ENCODE measurements around the gene BCAS3.
A peak's percentile ranks its signal among the peaks of the same experiment; 100 is the strongest.
"Not testable (repeated sequence)": the region's sequence is repeated elsewhere in the genome, so short reads cannot be mapped to it uniquely, and the experiment has no call there.

BCAS3 gene

GRCh38 chr17:60677308-60678117 lies at the start of gene BCAS3:
Gene BCAS3 (plus strand): TSS chr17:60677851.
- peak; percentile 99 for DNase-seq

GRCh38 chr17:60628252-60628889 lies 49.3 kb upstream of the BCAS3 start:
- no peak for DNase-seq

- no peak for DNase-seq
Measured at GRCh38 chr17:60629120-60629519, 48.5 kb upstream of the BCAS3 start.

GRCh38 chr17:60630352-60630751 lies 47.3 kb upstream of the BCAS3 start:
- DNase-seq = no peak

- no peak for DNase-seq
Measured at GRCh38 chr17:60631119-60631518, 46.5 kb upstream of the BCAS3 start.

- no peak for DNase-seq
Measured at GRCh38 chr17:60637683-60638082, 40.0 kb upstream of the BCAS3 start.

GRCh38 chr17:60639019-60639330 lies 38.7 kb upstream of the BCAS3 start:
- DNase-seq = no peak

GRCh38 chr17:60640503-60640902 lies 37.1 kb upstream of the BCAS3 start:
- peak in 1 of 2 experiments; percentile 17 for DNase-seq

GRCh38 chr17:60641126-60641525 lies 36.5 kb upstream of the BCAS3 start:
- no peak for DNase-seq

- peak; percentile 76 to 87 for DNase-seq
Measured at GRCh38 chr17:60641810-60642220, 35.8 kb upstream of the BCAS3 start.

- no peak for DNase-seq
Measured at GRCh38 chr17:60645918-60646523, 31.6 kb upstream of the BCAS3 start.

- no peak for DNase-seq
Measured at GRCh38 chr17:60646701-60647100, 30.9 kb upstream of the BCAS3 start.

GRCh38 chr17:60647705-60648104 lies 29.9 kb upstream of the BCAS3 start:
- DNase-seq = no peak

GRCh38 chr17:60652454-60653247 lies 25.0 kb upstream of the BCAS3 start:
- DNase-seq = no peak

- no peak for DNase-seq
Measured at GRCh38 chr17:60653569-60653968, 24.1 kb upstream of the BCAS3 start.

GRCh38 chr17:60656499-60656898 lies 21.2 kb upstream of the BCAS3 start:
- no peak for DNase-seq

GRCh38 chr17:60659156-60659555 lies 18.5 kb upstream of the BCAS3 start:
- DNase-seq = no peak

- DNase-seq = no peak
Measured at GRCh38 chr17:60661489-60661888, 16.2 kb upstream of the BCAS3 start.

GRCh38 chr17:60664022-60664421 lies 13.6 kb upstream of the BCAS3 start:
- DNase-seq = no peak

GRCh38 chr17:60665602-60666001 lies 12.0 kb upstream of the BCAS3 start:
- DNase-seq = no peak

- DNase-seq = not testable (repeated sequence)
Measured at GRCh38 chr17:60668741-60669140, 8.9 kb upstream of the BCAS3 start.

- no peak for DNase-seq
Measured at GRCh38 chr17:60671482-60671881, 6.2 kb upstream of the BCAS3 start.

- DNase-seq = not testable (repeated sequence)
Measured at GRCh38 chr17:60674637-60675036, 3.0 kb upstream of the BCAS3 start.

All from NCI-H526 (cell line).